Lower leg skin (tissue), 3 donors: ENCODE results near the gene TLR1.

Source experiments
- POLR2A ChIP-seq, 2 donors: fragments of 450-650 bp; IDR thresholded peaks; one replicate each; pipeline ENCODE4 v1.6.1; 2016 to 2017; ENCODE audit warnings: antibody characterized with exemption in 2 of 2, mild to moderate bottlenecking in 1 of 2, moderate library complexity in 1 of 2
- TF ChIP-seq, protein P1 (sequence below), 3 donors: fragments of 450-650 bp; IDR thresholded peaks; one replicate each; pipeline ENCODE4 v1.5.1; 2016; ENCODE audit warnings: antibody characterized with exemption in 3 of 3, mild to moderate bottlenecking in 3 of 3, moderate library complexity in 2 of 3

DNA sequence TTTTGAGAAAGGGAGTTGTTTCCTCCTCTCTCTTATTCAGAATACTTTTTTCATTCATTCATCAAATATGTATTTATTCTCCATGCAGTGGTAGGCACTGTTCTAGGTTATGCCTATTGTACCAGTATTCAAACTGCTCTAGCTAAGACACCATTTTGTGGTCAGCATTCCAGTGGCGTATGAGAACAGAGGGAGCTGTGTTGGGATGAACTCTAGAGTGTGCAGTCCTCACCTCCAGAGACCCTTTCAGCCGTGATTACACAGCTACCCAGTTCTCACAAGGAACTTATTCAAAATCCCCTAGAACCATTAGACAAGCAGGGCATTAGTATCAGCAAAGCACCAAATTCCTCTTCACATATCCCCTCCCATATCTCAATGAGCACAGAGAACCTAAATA is 4.2 kb downstream of the TLR1 start:
- no peak for TF ChIP-seq POLR2A (IDR thresholded peaks at IDR 0.05)
- TF ChIP-seq, protein P1, sequence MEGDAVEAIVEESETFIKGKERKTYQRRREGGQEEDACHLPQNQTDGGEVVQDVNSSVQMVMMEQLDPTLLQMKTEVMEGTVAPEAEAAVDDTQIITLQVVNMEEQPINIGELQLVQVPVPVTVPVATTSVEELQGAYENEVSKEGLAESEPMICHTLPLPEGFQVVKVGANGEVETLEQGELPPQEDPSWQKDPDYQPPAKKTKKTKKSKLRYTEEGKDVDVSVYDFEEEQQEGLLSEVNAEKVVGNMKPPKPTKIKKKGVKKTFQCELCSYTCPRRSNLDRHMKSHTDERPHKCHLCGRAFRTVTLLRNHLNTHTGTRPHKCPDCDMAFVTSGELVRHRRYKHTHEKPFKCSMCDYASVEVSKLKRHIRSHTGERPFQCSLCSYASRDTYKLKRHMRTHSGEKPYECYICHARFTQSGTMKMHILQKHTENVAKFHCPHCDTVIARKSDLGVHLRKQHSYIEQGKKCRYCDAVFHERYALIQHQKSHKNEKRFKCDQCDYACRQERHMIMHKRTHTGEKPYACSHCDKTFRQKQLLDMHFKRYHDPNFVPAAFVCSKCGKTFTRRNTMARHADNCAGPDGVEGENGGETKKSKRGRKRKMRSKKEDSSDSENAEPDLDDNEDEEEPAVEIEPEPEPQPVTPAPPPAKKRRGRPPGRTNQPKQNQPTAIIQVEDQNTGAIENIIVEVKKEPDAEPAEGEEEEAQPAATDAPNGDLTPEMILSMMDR (IDR thresholded peaks at IDR 0.05), result no peak
